IPS-15b (cell line): ENCODE measurements around the gene NDST1.

Source experiments
- H3K27me3 ChIP-seq: one replicate; pipeline ENCODE4 v1.6.1; 2013; ENCODE audit warnings: low read length; ENCODE audit not compliant: control insufficient read depth, insufficient read depth
- H3K36me3 ChIP-seq: one replicate; pipeline ENCODE4 v1.6.1; 2013; ENCODE audit warnings: low read length; ENCODE audit not compliant: control insufficient read depth, insufficient read depth
- H3K4me1 ChIP-seq: one replicate; pipeline ENCODE4 v1.6.1; 2013; ENCODE audit warnings: mild to moderate bottlenecking, low read length; ENCODE audit not compliant: control insufficient read depth, insufficient read depth
- H3K4me3 ChIP-seq: one replicate; pipeline ENCODE4 v1.5.1; 2013; ENCODE audit warnings: low read depth, low read length
- H3K9ac ChIP-seq: one replicate; pipeline ENCODE4 v1.6.1; 2013; ENCODE audit warnings: low read depth, mild to moderate bottlenecking, low read length
- H3K9me3 ChIP-seq: one replicate; pipeline ENCODE4 v1.6.1; 2013; ENCODE audit warnings: mild to moderate bottlenecking, low read length; ENCODE audit not compliant: control insufficient read depth, insufficient read depth

NDST1 gene

GRCh38 chr5:150593996-150594395 lies 86.1 kb downstream of the NDST1 start:
- H3K9ac ChIP-seq, result no peak overlapping the region
- H3K4me3 ChIP-seq, result no peak overlapping the region
- no peaks in the 10 kb centered on the region for H3K27me3 ChIP-seq
- H3K4me1 ChIP-seq, result peaks cover 7% of the 10 kb centered on the region
- no peaks in the 10 kb centered on the region for H3K36me3 ChIP-seq
- H3K9me3 ChIP-seq, result no peaks in the 10 kb centered on the region

- Histone ChIP-seq H3K4me1 (peaks cover 7% of the 10 kb centered on the region), H3K4me3 (no peak overlapping the region), H3K27me3 (no peaks in the 10 kb centered on the region), H3K9me3 (no peaks in the 10 kb centered on the region), H3K36me3 (no peaks in the 10 kb centered on the region), H3K9ac (no peak overlapping the region)
These were observed 87.6 kb downstream of the NDST1 start for GRCh38 chr5:150595466-150596031.

DNA sequence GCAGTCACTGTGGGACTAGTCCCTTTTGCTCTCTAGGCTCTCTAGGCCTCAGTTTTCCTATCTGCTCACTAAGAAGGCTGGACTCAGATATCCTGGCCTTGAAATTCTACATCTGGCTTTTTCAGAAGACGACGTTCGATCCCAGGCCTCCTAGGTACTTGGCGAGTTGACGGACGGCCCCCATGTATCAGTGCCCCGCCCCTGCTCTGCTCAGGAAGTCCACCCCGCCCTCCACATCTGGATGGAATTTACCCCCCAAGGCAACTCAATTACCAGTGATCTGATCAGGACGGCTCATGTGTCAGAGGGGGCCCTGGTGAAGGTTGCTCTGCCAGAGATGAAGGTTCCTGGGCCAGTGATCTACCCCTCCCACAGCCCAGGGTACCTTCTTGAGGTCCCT lies 88.4 kb downstream of the NDST1 start:
- Histone ChIP-seq H3K27me3 (no peaks in the 10 kb centered on the region), H3K4me1 (peaks cover 5% of the 10 kb centered on the region), H3K36me3 (no peaks in the 10 kb centered on the region), H3K9ac (no peak overlapping the region), H3K4me3 (no peak overlapping the region), H3K9me3 (no peaks in the 10 kb centered on the region)

DNA sequence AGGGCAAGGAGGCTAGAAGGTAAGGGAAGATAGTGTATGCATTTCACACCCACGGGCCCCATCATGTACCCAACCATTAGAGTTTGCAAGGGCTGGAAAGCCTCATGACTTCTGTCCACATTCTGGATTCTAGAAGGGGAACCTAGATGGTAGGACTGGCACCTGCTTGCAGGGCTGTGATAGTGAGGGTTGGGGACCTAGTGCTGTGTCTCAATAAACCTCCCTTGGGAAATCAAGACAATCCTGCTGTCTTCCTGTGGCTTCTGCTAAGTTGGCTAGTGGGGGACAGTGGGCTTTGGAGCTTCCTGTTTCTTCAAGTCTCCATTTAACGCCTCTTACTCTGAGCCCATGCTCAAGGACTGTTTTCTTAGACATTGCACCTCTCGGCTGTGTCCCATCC lies 88.9 kb downstream of the NDST1 start:
- H3K36me3 ChIP-seq, result no peaks in the 10 kb centered on the region
- H3K9me3 ChIP-seq, result no peaks in the 10 kb centered on the region
- H3K27me3 ChIP-seq, result no peaks in the 10 kb centered on the region
- no peak overlapping the region for H3K4me3 ChIP-seq
- peaks cover 2% of the 10 kb centered on the region for H3K4me1 ChIP-seq
- no peak overlapping the region for H3K9ac ChIP-seq

DNA sequence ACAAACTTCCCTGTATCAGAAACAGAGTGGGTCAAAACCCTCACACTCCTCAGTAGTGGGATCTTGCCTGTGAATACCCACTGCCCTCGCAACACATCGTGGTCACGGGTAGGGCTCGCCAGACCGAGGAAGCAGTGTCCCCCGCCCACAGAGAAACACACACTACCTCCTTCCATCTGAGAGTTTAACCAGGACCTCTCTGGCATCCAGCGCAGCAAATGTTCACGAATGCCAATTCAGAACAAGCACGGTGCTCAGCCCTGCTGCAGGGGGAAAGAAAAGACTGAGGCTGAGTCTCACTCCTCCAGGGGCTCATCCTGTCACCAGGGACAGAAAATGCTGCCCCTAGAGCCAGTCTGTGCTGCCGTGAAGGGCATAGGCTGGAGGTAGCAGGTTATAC lies 90.1 kb downstream of the NDST1 start:
- Histone ChIP-seq H3K4me3 (no peak overlapping the region), H3K27me3 (no peaks in the 10 kb centered on the region), H3K9me3 (no peaks in the 10 kb centered on the region), H3K36me3 (no peaks in the 10 kb centered on the region), H3K9ac (no peak overlapping the region), H3K4me1 (peaks cover 2% of the 10 kb centered on the region)

DNA sequence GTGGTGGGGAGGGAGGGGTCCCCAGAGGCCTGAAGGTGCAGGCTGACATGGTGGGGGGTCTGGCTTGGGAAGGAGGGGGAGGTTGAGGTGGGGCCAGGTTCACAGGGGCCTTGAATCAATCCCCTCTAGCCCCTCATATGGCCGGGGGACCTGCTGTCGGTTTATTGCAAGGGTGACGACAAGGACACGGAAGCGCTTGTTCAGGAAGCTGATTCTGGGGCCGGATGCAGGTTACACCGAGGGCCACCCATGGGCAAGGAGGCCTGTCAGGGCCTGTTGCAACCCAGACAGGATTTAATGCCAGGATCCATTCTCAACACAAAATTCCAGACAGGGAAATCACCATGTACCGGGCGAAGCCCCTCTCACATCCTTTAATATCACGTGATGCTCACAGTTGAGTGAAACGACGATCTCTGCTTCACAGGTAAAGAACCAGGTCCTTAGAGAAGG lies 90.9 kb downstream of the NDST1 start:
- no peaks in the 10 kb centered on the region for H3K27me3 ChIP-seq
- no peak overlapping the region for H3K4me3 ChIP-seq
- peaks cover 2% of the 10 kb centered on the region for H3K4me1 ChIP-seq
- H3K9ac ChIP-seq, result no peak overlapping the region
- H3K36me3 ChIP-seq, result no peaks in the 10 kb centered on the region
- no peaks in the 10 kb centered on the region for H3K9me3 ChIP-seq

GRCh38 chr5:150599281-150599680 lies 91.3 kb downstream of the NDST1 start:
- Histone ChIP-seq H3K27me3 (no peaks in the 10 kb centered on the region), H3K9ac (no peak overlapping the region), H3K9me3 (no peaks in the 10 kb centered on the region), H3K36me3 (no peaks in the 10 kb centered on the region), H3K4me1 (peaks cover 2% of the 10 kb centered on the region), H3K4me3 (no peak overlapping the region)

DNA sequence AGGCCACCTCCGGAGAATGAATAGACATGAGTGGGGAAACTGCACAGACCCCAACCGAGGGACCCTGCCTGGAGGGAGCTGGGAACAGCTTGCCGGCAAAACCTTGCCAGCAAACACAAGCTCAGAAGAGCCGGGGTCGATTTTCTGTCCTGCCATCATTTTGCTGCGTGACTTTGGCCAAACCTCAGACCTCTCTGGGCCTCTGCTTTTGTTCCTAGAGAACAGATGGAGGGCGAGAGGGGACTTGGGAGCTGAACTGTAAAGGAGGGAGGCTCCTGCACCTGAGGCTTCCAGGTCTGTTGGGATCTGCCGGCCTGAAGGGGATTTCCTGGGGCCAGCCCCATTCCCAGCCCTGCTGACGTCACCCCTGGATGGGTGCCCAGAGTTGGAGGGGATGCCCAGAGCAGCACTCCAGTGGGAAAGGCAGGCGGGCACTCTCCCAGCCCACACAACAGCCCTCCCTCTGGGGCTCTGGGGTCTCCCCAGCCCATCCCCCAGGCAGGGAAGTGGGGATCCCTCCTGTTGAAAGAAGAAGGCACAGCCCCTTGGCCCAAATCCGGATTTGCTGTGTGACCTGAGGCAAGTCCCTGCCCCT lies 92.1 kb downstream of the NDST1 start:
- H3K27me3 ChIP-seq, result no peaks in the 10 kb centered on the region
- no peaks in the 10 kb centered on the region for H3K36me3 ChIP-seq
- no peaks in the 10 kb centered on the region for H3K9me3 ChIP-seq
- H3K4me1 ChIP-seq, result peaks cover 2% of the 10 kb centered on the region
- H3K4me3 ChIP-seq, result no peak overlapping the region
- no peak overlapping the region for H3K9ac ChIP-seq

GRCh38 chr5:150600616-150601490 lies 92.9 kb downstream of the NDST1 start:
- no peak overlapping the region for H3K9ac ChIP-seq
- H3K4me1 ChIP-seq, result peaks cover 2% of the 10 kb centered on the region
- H3K27me3 ChIP-seq, result no peaks in the 10 kb centered on the region
- H3K36me3 ChIP-seq, result no peaks in the 10 kb centered on the region
- no peak overlapping the region for H3K4me3 ChIP-seq
- H3K9me3 ChIP-seq, result no peaks in the 10 kb centered on the region

- H3K9ac ChIP-seq, result no peak overlapping the region
- no peaks in the 10 kb centered on the region for H3K36me3 ChIP-seq
- H3K4me3 ChIP-seq, result no peak overlapping the region
- no peaks in the 10 kb centered on the region for H3K27me3 ChIP-seq
- no peaks in the 10 kb centered on the region for H3K4me1 ChIP-seq
- no peaks in the 10 kb centered on the region for H3K9me3 ChIP-seq
These were observed 93.8 kb downstream of the NDST1 start for GRCh38 chr5:150601491-150602345.

DNA sequence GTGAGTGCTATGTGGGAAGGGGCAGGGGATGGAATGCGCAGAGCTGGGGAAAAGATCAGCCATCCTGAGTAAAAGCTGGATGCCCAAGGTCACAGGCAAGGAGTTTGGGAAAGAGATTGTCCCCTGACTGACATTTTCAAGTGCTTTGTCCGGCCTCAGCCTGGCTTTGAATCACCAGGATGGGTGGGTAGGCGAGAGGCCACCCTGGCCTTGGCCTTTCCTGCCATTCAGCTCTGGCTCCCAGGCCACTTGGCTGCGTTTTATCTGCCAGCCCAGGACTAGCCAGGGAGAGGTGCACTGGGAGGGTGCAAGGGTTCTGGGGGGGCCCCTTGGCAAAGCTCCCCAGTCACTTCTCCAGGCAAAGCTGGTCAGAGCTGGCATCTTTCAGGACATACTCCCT lies 95.1 kb downstream of the NDST1 start:
- H3K9ac ChIP-seq, result no peak overlapping the region
- no peaks in the 10 kb centered on the region for H3K4me1 ChIP-seq
- H3K27me3 ChIP-seq, result no peaks in the 10 kb centered on the region
- no peak overlapping the region for H3K4me3 ChIP-seq
- H3K9me3 ChIP-seq, result no peaks in the 10 kb centered on the region
- H3K36me3 ChIP-seq, result no peaks in the 10 kb centered on the region
